HepG2 (cell line): ENCODE measurements around the gene PSME3IP1. TPM values are rescaled to one million over a fixed set of nuclear protein-coding genes. Genes with fewer than 3 reads are reported as not detected.

Source experiments
- ATAC-seq: fragments of 200-7000 bp; cut with Tn5 transposase; 3 replicates; pipeline ENCODE4 v1.9.1; 2020; ENCODE audit warnings: mild to moderate bottlenecking, moderate library complexity
- BruUV-seq: library from RNA; stranded (reverse); fragments of 400-500 nt; replicated peaks from 2 replicates; lab custom pipeline; 2021; lab: Mats Ljungman, UMichigan
- CTCF ChIA-PET: fragments of 300-600 bp; formaldehyde crosslinking; extraction: SDS; loops from one replicate; lab custom pipeline; 2021; ENCODE audit warnings: low total read pairs, inconsistent platforms, low intra/inter-chr PET ratio; lab: Yijun Ruan, JAX
- POLR2A ChIA-PET: fragments of 350-600 bp; sonication (Branson Sonifier 250); formaldehyde crosslinking; loops from one replicate; lab custom pipeline; 2020; ENCODE audit warnings: antibody characterized with exemption, inconsistent platforms; lab: Yijun Ruan, JAX
- DNase-seq: peaks from one replicate; pipeline ENCODE4 v3.0.0-alpha.2; 2015; ENCODE audit warnings: low spot score
- FAIRE-seq: peaks from 3 replicates; lab custom pipeline; 2011; peaks lifted over from hg19 to GRCh38; lab: Jason Lieb, UNC
- H2AFZ ChIP-seq: one replicate; pipeline ENCODE4 v1.6.1; 2011; ENCODE audit warnings: low read length, inconsistent platforms
- H3K27ac ChIP-seq: fragments of 300-600 bp; 3 replicates; pipeline ENCODE4 v1.8.0; 2011; ENCODE audit warnings: mixed run types, mild to moderate bottlenecking, mixed read lengths, low read length, inconsistent platforms; ENCODE audit not compliant: insufficient read depth; ENCODE audit errors: extremely low read length
- H3K27me3 ChIP-seq, 2 experiments: fragments of 200-600 bp in 1 of 2; 2 replicates in 1 of 2; 3 replicates in 1 of 2; pipeline versions ENCODE4 v1.6.0 to v1.8.0; 2011; ENCODE audit warnings: low read length in 2 of 2, mild to moderate bottlenecking in 2 of 2, moderate library complexity in 2 of 2, inconsistent platforms in 1 of 2; ENCODE audit not compliant: insufficient read depth in 2 of 2, control insufficient read depth in 1 of 2
- H3K36me3 ChIP-seq, 2 experiments: fragments of 200-600 bp in 1 of 2; replicated peaks in 1 of 2; 2 replicates in 1 of 2; 3 replicates in 1 of 2; pipeline versions ENCODE4 v1.5.1 to v1.8.0; 2011; ENCODE audit warnings: low read length in 2 of 2, inconsistent platforms in 1 of 2; ENCODE audit not compliant: insufficient read depth in 2 of 2, control insufficient read depth in 1 of 2
- H3K4me1 ChIP-seq: 2 replicates; pipeline ENCODE4 v1.5.1; 2012; ENCODE audit warnings: low read length, inconsistent platforms; ENCODE audit not compliant: insufficient read depth
- H3K4me2 ChIP-seq: 2 replicates; pipeline ENCODE4 v1.6.0; 2011; ENCODE audit warnings: low read depth, low read length, inconsistent platforms
- H3K4me3 ChIP-seq, 3 experiments: fragments of 200-600 bp in 1 of 3; sonication (generic), shearing (Covaris generic) in 1 of 3; replicated peaks in 1 of 3; 2 replicates each; pipeline ENCODE4 v1.5.1; 2011 to 2016; ENCODE audit warnings: low read length in 3 of 3, inconsistent platforms in 2 of 3, low read depth in 2 of 3, mild to moderate bottlenecking in 2 of 3, control low read depth in 1 of 3, mixed read lengths in 1 of 3; ENCODE audit not compliant: insufficient read depth in 1 of 3
- H3K79me2 ChIP-seq: one replicate; pipeline ENCODE4 v1.6.1; 2011; ENCODE audit warnings: low read length, inconsistent platforms; ENCODE audit not compliant: insufficient read depth
- H3K9ac ChIP-seq: 2 replicates; pipeline ENCODE4 v1.6.0; 2011; ENCODE audit warnings: mild to moderate bottlenecking, low read depth, low read length, inconsistent platforms; ENCODE audit not compliant: insufficient read depth
- H3K9me3 ChIP-seq: 2 replicates; pipeline ENCODE4 v1.5.1; 2012; ENCODE audit warnings: mild to moderate bottlenecking, low read length
- H4K20me1 ChIP-seq: 2 replicates; pipeline ENCODE4 v1.6.0; 2011; ENCODE audit warnings: inconsistent platforms, mild to moderate bottlenecking, low read length, moderate library complexity; ENCODE audit not compliant: insufficient read depth
- KIAA2018 ChIP-seq: sonication (generic); formaldehyde crosslinking; IDR thresholded peaks from 2 replicates; pipeline ENCODE4 v1.5.0; 2020; ENCODE audit warnings: mild to moderate bottlenecking, missing genetic modification reagents, borderline replicate concordance
- MBD4 ChIP-seq: IDR thresholded peaks from 2 replicates; pipeline ENCODE4 v1.6.1; 2012; ENCODE audit warnings: low read length, inconsistent platforms, borderline replicate concordance
- RBFOX2 ChIP-seq: fragments of 200-400 bp; formaldehyde crosslinking; IDR thresholded peaks from 2 replicates; pipeline ENCODE4 v1.6.1; 2017; ENCODE audit warnings: low read depth, mild to moderate bottlenecking, low read length
- RBM22 ChIP-seq: fragments of 200-400 bp; formaldehyde crosslinking; optimal IDR thresholded peaks from 2 replicates; pipeline ENCODE3; 2017; ENCODE audit warnings: mild to moderate bottlenecking, low read length, moderate library complexity
- TEAD2 ChIP-seq: sonication (generic); formaldehyde crosslinking; IDR thresholded peaks from 2 replicates; pipeline ENCODE4 v1.9.0; 2021; ENCODE audit warnings: missing genetic modification reagents
- ZNF382 ChIP-seq: sonication (generic); formaldehyde crosslinking; IDR thresholded peaks from 2 replicates; pipeline ENCODE4 v1.5.0; 2020; ENCODE audit warnings: missing genetic modification reagents, mild to moderate bottlenecking, borderline replicate concordance
- ZNF468 ChIP-seq: sonication (generic); formaldehyde crosslinking; IDR thresholded peaks from 2 replicates; pipeline ENCODE4 v1.8.0; 2022; ENCODE audit warnings: mild to moderate bottlenecking, moderate library complexity, missing genetic modification reagents
- ZNF598 ChIP-seq: sonication (generic); formaldehyde crosslinking; IDR thresholded peaks from 2 replicates; pipeline ENCODE4 v1.5.1; 2020; ENCODE audit warnings: mild to moderate bottlenecking, missing genetic modification reagents, borderline replicate concordance
- WGBS: methylation state at CpG from one replicate; pipeline ENCODE4 v1.1.6; 2017; ENCODE audit warnings: low lambda C conversion rate; 5-methylcytosine and 5-hydroxymethylcytosine counted together
- in situ Hi-C: cut with HindIII; loops from 2 replicates; pipeline ENCODE4 v1.10.0; 2017; ENCODE audit warnings: low pct_unique_long_range_greater_than_20kb; ENCODE audit not compliant: extremely low pct_ligation_motif_present
- intact Hi-C: fragments of 100-400 bp; cut with micrococcal nuclease; formaldehyde crosslinking; loops from one replicate; pipeline ENCODE4 v1.10.0; 2022; ENCODE audit not compliant: unreplicated experiment
- polyA plus RNA-seq, 8 experiments: library from polyadenylated mRNA; depleted of rRNA in 3 of 8; stranded (reverse) in 7 of 8; unstranded in 1 of 8; fragments of >200 nt; fragmentation: Illumina TruSeq in 4 of 8; extraction: Trizol in 4 of 8; gene quantifications; 2 replicates each; pipeline versions ENCODE4 v1.2.1 to v1.2.3, GENCODE V29; 2011 to 2016; ENCODE audit warnings: low read depth in 4 of 8, missing spikeins in 1 of 8, mixed read lengths in 1 of 8; ENCODE audit not compliant: insufficient read depth in 1 of 8
- total RNA-seq, 5 experiments: library from RNA; depleted of rRNA; stranded (reverse); fragments of >200 nt; fragmentation: Illumina TruSeq; extraction: Trizol; gene quantifications; 2 replicates each; pipeline ENCODE4 v1.2.3, GENCODE V29; 2016; ENCODE audit warnings: low read depth in 1 of 5
- TF ChIP-seq, protein P1 (sequence below): sonication (generic); formaldehyde crosslinking; IDR thresholded peaks from 2 replicates; pipeline ENCODE4 v1.5.0; 2020; ENCODE audit warnings: mild to moderate bottlenecking, missing genetic modification reagents

The PSME3IP1 gene
- total and polyA plus RNA-seq, 2 of the 13 experiments (the other 11 are each of a cell fraction or from before 2014, with no cell fraction given) = 90.8 to 99.8 TPM

DNA sequence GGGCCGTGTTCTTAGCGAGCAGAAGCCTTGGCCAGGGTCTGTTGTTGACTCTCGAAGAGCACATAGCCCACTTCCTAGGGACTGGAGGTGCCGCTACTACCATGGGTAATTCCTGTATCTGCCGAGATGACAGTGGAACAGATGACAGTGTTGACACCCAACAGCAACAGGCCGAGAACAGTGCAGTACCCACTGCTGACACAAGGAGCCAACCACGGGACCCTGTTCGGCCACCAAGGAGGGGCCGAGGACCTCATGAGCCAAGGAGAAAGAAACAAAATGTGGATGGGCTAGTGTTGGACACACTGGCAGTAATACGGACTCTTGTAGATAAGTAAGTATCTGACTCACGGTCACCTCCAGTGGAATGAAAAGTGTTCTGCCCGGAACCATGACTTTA lies 18.8 kb upstream of the PSME3IP1 start:
- H4K20me1 ChIP-seq = peaks cover 3% of the 10 kb centered on the region; the same call in 1 of the 2 replicates
- H3K9ac ChIP-seq = no peak overlapping the region
- peaks cover 16% of the 10 kb centered on the region for H3K79me2 ChIP-seq
- no peak overlapping the region for H3K4me2 ChIP-seq
- TF ChIP-seq ZNF382 (CRISPR knock-in tag) (no peak), ZNF468 (CRISPR knock-in tag) (no peak), ZNF598 (0 out of 2 replicates have a peak, but pooled peaks have one; percentile 20), RBM22 (peak; percentile 63)
- no peaks in the 10 kb centered on the region for H3K9me3 ChIP-seq
- no peak overlapping the region for H3K27ac ChIP-seq
- H3K27me3 ChIP-seq = no peaks in the 10 kb centered on the region
- H2AFZ ChIP-seq = no peak overlapping the region
- H3K4me1 ChIP-seq = peaks cover under 1% of the 10 kb centered on the region; the same call in 1 of the 2 replicates
- peaks cover 23 to 54% of the 10 kb centered on the region in 2 experiments for H3K36me3 ChIP-seq
- intact Hi-C loops = no loop called here
- ChIA-PET POLR2A (no interaction called here), CTCF (no interaction called here)
- no peak overlapping the region for H3K4me3 ChIP-seq
- in situ Hi-C loops = no loop called here
- 95% methylated on average over 12 of the region's 12 CpGs for WGBS
- DNase-seq = no peak
- BruUV-seq = no TSS peak
- peak; percentile 82 for ATAC-seq
- FAIRE-seq = no peak

DNA sequence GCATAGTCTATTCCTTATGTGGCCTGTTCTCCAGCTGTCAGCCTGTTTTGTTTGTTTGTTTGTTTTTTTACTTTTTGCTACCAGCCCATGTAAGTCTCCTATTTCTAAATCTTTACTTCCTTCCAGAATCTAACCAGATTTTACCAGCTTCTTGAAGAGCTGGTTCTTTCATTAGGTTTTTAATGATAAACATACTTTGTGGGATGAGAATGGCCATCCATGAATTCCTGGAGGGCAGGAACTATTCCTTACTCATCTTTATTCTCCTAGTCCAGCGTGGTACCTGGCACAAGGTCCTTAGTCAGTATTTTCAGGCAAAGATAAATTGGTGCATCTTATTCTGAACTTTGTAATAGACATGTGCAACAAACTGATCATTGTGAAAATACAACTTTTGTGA lies 17.6 kb upstream of the PSME3IP1 start:
- H3K27me3 ChIP-seq = no peaks in the 10 kb centered on the region
- intact Hi-C loops (no loop called here), in situ Hi-C loops (no loop called here)
- H3K4me1 ChIP-seq = peaks cover 13% of the 10 kb centered on the region
- ATAC-seq (no peak), DNase-seq (no peak), FAIRE-seq (no peak)
- H3K27ac ChIP-seq = no peak overlapping the region
- H4K20me1 ChIP-seq = peaks cover 3% of the 10 kb centered on the region; the same call in 1 of the 2 replicates
- BruUV-seq = no TSS peak
- H3K9ac ChIP-seq = no peak overlapping the region
- POLR2A ChIA-PET = no interaction called here
- no peaks in the 10 kb centered on the region for H3K9me3 ChIP-seq
- peaks cover 18 to 42% of the 10 kb centered on the region in 2 experiments for H3K36me3 ChIP-seq
- CTCF ChIA-PET = no interaction called here
- H3K4me2 ChIP-seq = no peak overlapping the region
- H3K79me2 ChIP-seq = peaks cover 27% of the 10 kb centered on the region
- WGBS = 97% methylated on average over 1 of the region's 1 CpG
- no peak overlapping the region for H2AFZ ChIP-seq
- no peak overlapping the region for H3K4me3 ChIP-seq
- TF ChIP-seq TEAD2 (no peak), MBD4 (no peak), RBFOX2 (no peak), KIAA2018 (CRISPR knock-in tag) (no peak)
- TF ChIP-seq, protein P1, sequence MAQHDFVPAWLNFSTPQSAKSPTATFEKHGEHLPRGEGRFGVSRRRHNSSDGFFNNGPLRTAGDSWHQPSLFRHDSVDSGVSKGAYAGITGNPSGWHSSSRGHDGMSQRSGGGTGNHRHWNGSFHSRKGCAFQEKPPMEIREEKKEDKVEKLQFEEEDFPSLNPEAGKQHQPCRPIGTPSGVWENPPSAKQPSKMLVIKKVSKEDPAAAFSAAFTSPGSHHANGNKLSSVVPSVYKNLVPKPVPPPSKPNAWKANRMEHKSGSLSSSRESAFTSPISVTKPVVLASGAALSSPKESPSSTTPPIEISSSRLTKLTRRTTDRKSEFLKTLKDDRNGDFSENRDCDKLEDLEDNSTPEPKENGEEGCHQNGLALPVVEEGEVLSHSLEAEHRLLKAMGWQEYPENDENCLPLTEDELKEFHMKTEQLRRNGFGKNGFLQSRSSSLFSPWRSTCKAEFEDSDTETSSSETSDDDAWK (CRISPR knock-in tag) = no peak
